Measurements from ENCODE around the gene ZDHHC14.

GRCh38 chr6:157557559-157557958 lies 176.6 kb downstream of the ZDHHC14 start:
- no peak for TF ChIP-seq YY1 (IDR thresholded peaks at IDR 0.05; ENCODE audit: insufficient read depth, insufficient read length)
- no peak for TF ChIP-seq ZNF274 (IDR thresholded peaks at IDR 0.05; ENCODE audit: low read depth, low read length)
- TF ChIP-seq SUZ12 (IDR thresholded peaks at IDR 0.05; ENCODE audit: extremely low read depth, insufficient read depth, insufficient read length): no peak
